HG03521 (cell line): ENCODE measurements around the gene FATE1.
A peak's percentile ranks its signal among the peaks of the same experiment; 100 is the strongest.

ENCODE experiments used
- ATAC-seq: cut with Tn5 transposase; IDR thresholded peaks from one replicate; pipeline ENCODE4 v1.9.1; 2021; ENCODE audit warnings: mild to moderate bottlenecking, moderate library complexity; ENCODE audit not compliant: unreplicated experiment

FATE1 gene

GRCh38 chrX:151742311-151742710 is 26.5 kb downstream of the FATE1 start:
- ATAC-seq = no peak

- no peak for ATAC-seq
Measured at GRCh38 chrX:151743651-151744470, 28.0 kb downstream of the FATE1 start.

GRCh38 chrX:151745651-151746050 is 29.8 kb downstream of the FATE1 start:
- ATAC-seq = no peak

- ATAC-seq = no peak
Measured at GRCh38 chrX:151746502-151746901, 30.7 kb downstream of the FATE1 start.

DNA sequence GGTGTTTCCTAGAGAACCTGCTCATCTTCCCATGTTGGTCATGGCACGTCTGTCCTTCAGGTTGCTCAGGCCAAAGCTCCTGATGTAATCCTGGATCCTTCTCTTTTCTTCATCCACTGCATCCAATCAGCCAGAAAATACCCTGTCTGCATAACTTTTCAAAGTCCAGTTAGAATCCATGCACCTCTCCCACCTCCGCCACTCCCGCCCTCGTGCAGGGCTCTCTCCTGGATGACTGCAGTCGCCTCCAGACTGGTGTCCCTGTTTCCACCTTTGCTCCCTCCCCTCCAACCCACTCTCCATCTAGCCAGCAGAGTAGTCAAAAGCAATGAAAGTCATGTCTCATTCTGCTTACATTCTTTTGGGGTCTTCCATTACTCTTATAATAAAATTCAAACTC is 34.7 kb downstream of the FATE1 start:
- no peak for ATAC-seq

DNA sequence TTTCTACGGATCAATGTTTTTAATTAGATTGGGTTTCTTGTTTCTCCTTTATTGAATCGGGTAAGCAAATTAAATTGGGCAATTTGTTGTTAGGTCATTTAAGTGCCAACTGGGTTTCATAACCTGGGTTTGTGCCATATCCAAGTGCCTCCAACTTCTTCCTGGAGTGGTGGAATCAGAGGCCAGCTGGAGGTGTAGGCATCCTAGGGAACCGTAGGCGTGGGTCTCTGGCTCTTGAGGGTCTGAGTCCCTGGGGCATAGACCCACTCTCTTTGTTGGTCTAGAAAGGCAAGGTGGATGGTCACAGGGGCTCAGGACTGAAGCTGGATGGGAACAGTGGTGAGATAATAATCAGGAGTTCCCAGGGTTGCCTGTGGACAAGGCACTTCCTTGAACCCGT is 37.0 kb downstream of the FATE1 start:
- no peak for ATAC-seq

- peak; percentile 71 for ATAC-seq
Measured at GRCh38 chrX:151753313-151754046, 37.6 kb downstream of the FATE1 start.

- no peak for ATAC-seq
Measured at GRCh38 chrX:151754047-151754429, 38.2 kb downstream of the FATE1 start.

DNA sequence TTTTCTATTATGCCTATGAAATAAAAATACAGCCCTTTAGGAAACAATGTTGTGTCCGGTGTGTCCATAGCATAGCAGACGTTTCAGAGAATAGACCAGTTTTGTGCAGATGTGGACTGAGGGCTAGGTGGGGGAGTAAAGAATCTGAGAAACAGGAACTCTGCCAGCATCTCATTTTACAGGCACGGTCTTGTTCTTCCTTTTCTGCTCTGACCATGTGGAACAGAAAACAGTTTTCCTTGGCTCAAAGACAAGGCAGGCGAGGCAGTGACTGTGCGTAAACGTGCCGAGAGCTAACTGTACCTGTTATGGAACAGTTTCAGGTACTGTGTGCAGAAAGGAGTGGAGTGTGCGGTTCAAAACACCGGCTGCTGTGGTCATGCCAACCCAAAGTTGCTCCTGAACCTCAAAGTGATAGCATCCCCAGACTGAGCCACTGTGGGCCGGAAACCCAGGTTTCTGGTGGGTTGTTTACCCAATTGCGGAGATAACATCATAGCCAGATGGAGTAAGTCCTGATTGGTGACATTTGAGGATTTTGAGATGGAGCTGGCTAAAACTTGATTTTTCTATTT is 38.9 kb downstream of the FATE1 start:
- ATAC-seq = no peak

DNA sequence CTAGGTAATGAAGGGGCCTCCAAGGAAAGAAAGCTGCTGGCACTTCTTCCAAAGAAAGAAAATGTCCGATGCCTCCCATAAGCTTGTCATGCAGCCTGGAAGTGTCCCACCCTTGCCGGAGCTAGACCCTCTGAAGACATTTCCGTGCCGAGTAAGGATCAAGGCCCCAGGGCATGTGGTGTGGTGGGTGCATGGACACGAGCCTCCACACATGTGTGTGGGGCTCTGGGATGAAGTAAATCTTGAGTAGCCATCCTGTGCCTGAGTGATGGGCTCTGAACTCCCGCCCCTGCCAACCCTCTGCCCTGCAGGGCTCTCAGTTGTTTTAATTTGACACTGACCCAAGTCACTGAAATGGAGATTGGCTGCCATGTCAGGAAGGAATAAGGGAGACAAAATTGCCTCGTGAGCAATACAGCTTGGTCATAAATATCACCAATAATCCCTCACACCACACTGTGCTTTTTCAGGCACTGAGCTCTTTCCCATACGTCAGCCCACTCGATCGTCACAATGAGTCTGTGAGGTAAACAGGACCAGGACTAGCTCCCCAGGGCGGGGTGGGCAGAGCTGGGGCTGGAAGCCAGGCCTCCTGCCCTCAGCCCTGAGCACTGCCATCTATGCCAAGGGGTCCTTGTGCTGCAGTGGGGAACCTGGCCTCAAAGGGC is 43.3 kb downstream of the FATE1 start:
- ATAC-seq = no peak

DNA sequence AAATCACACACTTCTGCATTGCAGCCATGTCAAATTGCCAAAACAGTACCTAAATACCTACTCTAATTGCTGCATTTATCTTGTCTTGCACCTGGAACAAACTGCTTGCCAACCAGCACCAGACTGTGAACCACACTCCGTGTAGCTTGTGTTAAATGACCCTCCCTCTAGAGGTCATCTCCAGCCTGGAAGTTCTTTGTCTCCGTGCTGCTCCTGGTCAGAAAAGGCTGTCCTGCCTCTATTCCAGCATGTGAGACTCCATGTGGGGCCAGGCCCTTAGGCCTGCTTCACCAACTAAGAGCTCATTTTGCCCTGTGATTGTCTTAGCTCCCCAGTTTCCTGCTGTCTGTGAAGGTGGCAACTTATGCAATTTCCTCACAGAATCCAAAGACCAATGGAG is 47.0 kb downstream of the FATE1 start:
- no peak for ATAC-seq

DNA sequence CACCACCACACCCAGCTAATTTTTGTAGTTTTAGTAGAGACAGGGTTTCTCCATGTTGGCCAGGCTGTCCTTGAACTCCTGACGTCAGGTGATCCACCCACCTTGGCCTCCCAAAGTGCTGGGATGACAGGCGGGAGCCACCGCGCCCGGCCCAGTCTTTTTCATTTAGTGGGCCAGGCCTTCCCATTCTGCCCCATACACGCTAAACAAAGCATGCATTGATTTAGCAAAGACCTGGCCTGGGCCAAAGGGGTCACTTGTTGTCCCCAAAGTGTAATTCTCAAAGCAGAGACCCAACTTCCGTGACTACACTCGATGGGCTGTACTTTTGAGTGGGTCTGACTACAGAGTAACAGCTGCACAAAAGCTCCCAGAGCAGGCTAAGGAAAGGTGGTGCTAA is 47.9 kb downstream of the FATE1 start:
- no peak for ATAC-seq

- ATAC-seq = no peak
Measured at GRCh38 chrX:151765026-151765425, 49.2 kb downstream of the FATE1 start.

DNA sequence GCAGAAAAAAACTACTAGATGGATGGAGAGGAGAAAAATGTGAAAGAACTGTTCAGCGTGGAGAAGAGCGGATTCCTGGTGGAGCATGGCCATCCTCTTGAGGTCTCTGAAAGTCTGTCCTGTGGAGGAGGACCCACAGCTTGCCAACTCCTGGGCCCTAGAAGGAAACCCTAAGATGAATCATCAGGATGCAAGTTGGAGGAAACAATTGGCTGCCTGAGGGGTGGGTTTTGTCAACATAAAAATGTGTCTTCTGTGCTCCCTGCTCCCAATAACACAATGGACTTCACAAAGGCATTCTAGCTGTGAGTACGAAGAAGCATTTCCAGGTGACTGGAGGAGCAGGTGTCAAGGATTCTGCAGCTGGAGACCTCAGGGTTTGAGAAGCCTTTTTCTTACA is 55.9 kb downstream of the FATE1 start:
- ATAC-seq = no peak
